ENCODE measurements around the gene NXPH3. TPM values are rescaled to one million over a fixed set of nuclear protein-coding genes. Genes with fewer than 3 reads are reported as not detected.

The NXPH3 gene
- total and polyA plus RNA-seq, 10 of the 15 experiments (the other 5 are each of a cell fraction or from before 2014, with no cell fraction given) = 0.08 to 0.35 (median 0.12) TPM; not detected in 2

GRCh38 chr17:49551221-49552069 is 24.2 kb upstream of the NXPH3 start (continued):
- no peak for TF ChIP-seq PKNOX1 (IDR thresholded peaks at IDR 0.05)
- no peak for TF ChIP-seq SKIL (IDR thresholded peaks at IDR 0.05; ENCODE audit: low read depth, poor library complexity, severe bottlenecking)
- no peak for TF ChIP-seq ZNF207 (IDR thresholded peaks at IDR 0.05; ENCODE audit: borderline replicate concordance)
- no peak for TF ChIP-seq FOS (IDR thresholded peaks at IDR 0.05; ENCODE audit: borderline replicate concordance, extremely low read depth, insufficient read length)
- TF ChIP-seq TCF3 (IDR thresholded peaks at IDR 0.05; ENCODE audit: borderline replicate concordance, insufficient read depth, low read depth, low read length) = no peak
- TF ChIP-seq HSF1 (IDR thresholded peaks at IDR 0.05; ENCODE audit: low read depth, low read length) = no peak
- no peak for TF ChIP-seq ZZZ3 (IDR thresholded peaks at IDR 0.05; ENCODE audit: control insufficient read depth, insufficient read length, low read depth)
- no peak for TF ChIP-seq FOXK2 (IDR thresholded peaks at IDR 0.05)
- no peak for TF ChIP-seq CHD1 (IDR thresholded peaks at IDR 0.05; ENCODE audit: low read depth, low read length)

Measured in GM12878 (cell line).